Esophagus squamous epithelium (tissue), 4 donors: ENCODE results near the gene LZTR1.

Experiments used
- CTCF ChIP-seq, 6 experiments: fragments of 450-650 bp in 4 of 6; fragments of 200-600 bp in 2 of 6; sonication (generic) in 2 of 6; IDR thresholded peaks; one replicate each; pipeline ENCODE4 v1.5.1; 2016 to 2019; ENCODE audit warnings: antibody characterized with exemption in 6 of 6, mild to moderate bottlenecking in 4 of 6, moderate library complexity in 4 of 6
- POLR2A ChIP-seq, 4 donors: fragments of 450-650 bp; IDR thresholded peaks; one replicate each; pipeline ENCODE4 v1.6.1; 2017; ENCODE audit warnings: antibody characterized with exemption in 4 of 4, mild to moderate bottlenecking in 4 of 4, moderate library complexity in 3 of 4

- no peak for TF ChIP-seq CTCF (IDR thresholded peaks at IDR 0.05)
- no peak for TF ChIP-seq POLR2A (IDR thresholded peaks at IDR 0.05)
These were observed 3.7 kb upstream of the LZTR1 start for GRCh38 chr22:20978419-20978818.
